ENCODE measurements around the gene APOH. TPM values are rescaled to one million over a fixed set of nuclear protein-coding genes. Genes with fewer than 3 reads are reported as not detected.

Gene APOH
- total and polyA plus RNA-seq, 2 of the 8 experiments (the other 6 are each of a cell fraction or from before 2014, with no cell fraction given), result not detected

GRCh38 chr17:66183529-66183928 lies 45.7 kb downstream of the APOH start:
- Histone ChIP-seq H3K79me2 (ENCODE audit: control insufficient read depth in 1 of 2, insufficient read depth in 2 of 2, low read length in 2 of 2) (no peaks in the 10 kb centered on the region), H3K36me3 (ENCODE audit: control insufficient read depth in 2 of 4, insufficient read depth in 4 of 4, low read length in 3 of 4) (no peaks in the 10 kb centered on the region), H3K4me3 (ENCODE audit: extremely low read depth in 1 of 4, insufficient read depth in 2 of 4, low read depth in 3 of 4, low read length in 4 of 4) (no peak overlapping the region), H2BK15ac (ENCODE audit: low read length) (no peak overlapping the region), H3K23ac (ENCODE audit: insufficient read length) (no peak overlapping the region), H3K14ac (ENCODE audit: insufficient read length) (no peak overlapping the region), H2BK5ac (ENCODE audit: low read depth, low read length) (no peak overlapping the region), H3K4me2 (ENCODE audit: insufficient read depth in 1 of 2, low read depth in 2 of 2, low read length in 2 of 2) (no peak overlapping the region), H3K9ac (replicated peaks in 1 of 4; ENCODE audit: extremely low read depth in 1 of 4, low read depth in 3 of 4, low read length in 3 of 4) (no peak overlapping the region), H3K4ac (replicated peaks; ENCODE audit: insufficient read length, low read depth, low read length) (no peak overlapping the region), H2BK20ac (ENCODE audit: low read length) (no peak overlapping the region), H3K4me1 (replicated peaks in 1 of 4; ENCODE audit: control insufficient read depth in 3 of 4, insufficient read depth in 4 of 4, low read length in 3 of 4) (no peaks in the 10 kb centered on the region), H3K27ac (ENCODE audit: low read depth, low read length) (no peak overlapping the region), H4K91ac (replicated peaks; ENCODE audit: insufficient read length, low read length) (no peak overlapping the region), H3K27me3 (replicated peaks in 1 of 4; ENCODE audit: control insufficient read depth in 3 of 4, extremely low read depth in 1 of 4, insufficient read depth in 3 of 4, low read length in 3 of 4) (peaks cover 0 to 1% (median 0%) of the 10 kb centered on the region in 4 experiments; a peak in 1 of 7 replicates), H2AK5ac (ENCODE audit: low read depth, low read length) (no peak overlapping the region), H2BK12ac (ENCODE audit: low read depth, low read length) (no peak overlapping the region), H2BK120ac (replicated peaks; ENCODE audit: low read depth, low read length) (no peak overlapping the region), H3K18ac (ENCODE audit: extremely low read depth, low read length) (no peak overlapping the region), H4K20me1 (replicated peaks in 1 of 2; ENCODE audit: control insufficient read depth in 1 of 2, insufficient read depth in 2 of 2, low read length in 2 of 2) (no peaks in the 10 kb centered on the region), H3K79me1 (ENCODE audit: low read depth, low read length) (no peaks in the 10 kb centered on the region), H3K23me2 (ENCODE audit: low read depth, low read length) (no peaks in the 10 kb centered on the region; the same call in 1 of the 2 replicates), H4K8ac (ENCODE audit: extremely low read depth, insufficient read depth, low read length) (no peak overlapping the region), H4K5ac (ENCODE audit: insufficient read length, low read depth, low read length) (no peak overlapping the region), H3K9me3 (ENCODE audit: insufficient read depth in 2 of 2, low read depth in 1 of 2, low read length in 1 of 2) (no peaks in the 10 kb centered on the region), H2AFZ (ENCODE audit: low read length) (no peak overlapping the region), H3K56ac (replicated peaks; ENCODE audit: insufficient read length, low read depth, low read length) (no peak overlapping the region)
- DNase-seq (ENCODE audit: low read depth in 1 of 2, low spot score in 2 of 2), result no peak
- no peak for FAIRE-seq
- TF ChIP-seq PHF8 (conservative IDR thresholded peaks at IDR 0.05; ENCODE audit: low read depth, low read length) (no peak), HDAC6 (IDR thresholded peaks at IDR 0.05; ENCODE audit: low read depth, low read length) (no peak), KDM4A (IDR thresholded peaks at IDR 0.05; ENCODE audit: low read depth, low read length, severe bottlenecking) (no peak), SP2 (IDR thresholded peaks at IDR 0.05; ENCODE audit: low read length) (no peak), JUN (IDR thresholded peaks at IDR 0.05; ENCODE audit: low read depth, low read length) (no peak)
- ChIA-PET CTCF (ENCODE audit: partially characterized antibody) (interaction anchor here (0.7 to 1.4 kb wide), 3 partner anchors 16 to 951 kb away, joined by 3 read pairs; no protein-coding TSS in a partner anchor), POLR2A (ENCODE audit: partially characterized antibody) (no interaction called here)

All from H1 (cell line).